ENCODE results near the gene F13A1. TPM values are rescaled to one million over a fixed set of nuclear protein-coding genes. Genes with fewer than 3 reads are reported as not detected.

Gene F13A1
- total RNA-seq, 1 donor from 2014 or later = 757 TPM

GRCh38 chr6:6195080-6195479 lies 125.4 kb downstream of the F13A1 start:
- DNase-seq (ENCODE audit: low read depth) = no peak

DNA sequence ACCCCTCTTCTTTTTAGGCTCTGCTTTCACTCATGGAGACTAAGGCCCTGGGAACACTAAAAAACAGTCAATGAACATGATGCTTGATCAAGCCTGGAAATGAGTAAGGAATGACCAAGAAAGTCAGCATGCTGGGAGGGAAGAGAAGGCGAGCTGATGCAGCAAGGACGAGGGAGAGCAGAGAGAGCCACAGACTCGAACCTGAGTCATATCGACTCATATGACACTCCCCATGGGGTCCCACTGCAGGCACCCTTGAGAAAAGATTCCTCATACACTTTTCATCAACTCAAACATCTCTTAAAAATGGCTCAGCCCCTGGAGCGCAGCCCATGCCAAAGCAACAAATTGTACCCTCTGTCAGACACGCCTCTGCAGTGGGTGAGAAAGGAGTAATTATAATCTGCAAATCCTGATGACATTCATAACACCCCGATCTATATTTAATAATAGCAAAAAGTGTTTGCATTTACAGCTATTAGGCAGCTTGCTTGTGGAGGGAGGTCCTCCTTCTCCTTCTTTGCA lies 127.2 kb downstream of the F13A1 start:
- no peak for DNase-seq (ENCODE audit: low read depth)

- DNase-seq (ENCODE audit: low read depth) = no peak
Measured at GRCh38 chr6:6191909-6192308, 128.6 kb downstream of the F13A1 start.

- DNase-seq (ENCODE audit: low read depth) = no peak
Measured at GRCh38 chr6:6191476-6191875, 129.0 kb downstream of the F13A1 start.

GRCh38 chr6:6180684-6181083 lies 139.8 kb downstream of the F13A1 start:
- DNase-seq (ENCODE audit: low read depth) = no peak

DNA sequence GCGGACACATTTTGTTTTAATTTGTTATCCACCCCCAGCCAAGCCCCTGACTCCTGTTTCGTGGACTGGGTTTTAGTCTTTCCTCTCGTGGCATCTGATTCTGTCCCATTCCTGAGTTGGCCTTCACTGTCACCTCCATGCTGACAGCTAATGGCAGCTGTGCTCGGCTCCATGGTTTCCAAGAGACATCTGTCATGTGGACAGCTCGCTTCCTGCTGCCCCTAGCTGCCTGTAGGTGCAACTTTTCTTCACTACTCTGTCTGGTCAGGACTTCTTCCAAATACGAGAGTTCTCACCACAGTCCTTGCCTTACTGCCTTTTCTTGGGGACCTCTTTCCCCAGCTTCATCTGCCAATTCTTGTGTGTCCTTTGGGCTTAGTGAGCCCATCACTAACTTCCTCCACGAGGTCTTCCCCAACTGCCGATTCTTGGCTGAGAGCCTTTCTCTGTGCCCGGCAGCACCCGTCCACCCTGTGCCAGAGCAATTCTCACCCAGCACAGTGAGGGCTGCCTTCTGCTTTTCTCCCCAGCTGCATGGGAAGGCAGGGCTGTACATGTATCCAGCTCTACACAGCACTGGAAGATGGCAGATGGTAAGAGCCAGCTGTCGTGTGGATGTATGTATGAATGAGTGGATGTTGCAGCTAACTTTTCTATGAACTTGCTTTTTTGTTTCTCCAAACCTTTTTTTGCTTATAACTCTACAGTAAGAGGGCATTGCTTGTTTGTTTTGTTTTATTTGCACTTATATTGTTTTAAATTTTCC lies 140.4 kb downstream of the F13A1 start:
- DNase-seq (ENCODE audit: low read depth) = peak; percentile 69

GRCh38 chr6:6178795-6179194 lies 141.7 kb downstream of the F13A1 start:
- DNase-seq (ENCODE audit: low read depth) = no peak

- no peak for DNase-seq (ENCODE audit: low read depth)
Measured at GRCh38 chr6:6177754-6178153, 142.7 kb downstream of the F13A1 start.

DNA sequence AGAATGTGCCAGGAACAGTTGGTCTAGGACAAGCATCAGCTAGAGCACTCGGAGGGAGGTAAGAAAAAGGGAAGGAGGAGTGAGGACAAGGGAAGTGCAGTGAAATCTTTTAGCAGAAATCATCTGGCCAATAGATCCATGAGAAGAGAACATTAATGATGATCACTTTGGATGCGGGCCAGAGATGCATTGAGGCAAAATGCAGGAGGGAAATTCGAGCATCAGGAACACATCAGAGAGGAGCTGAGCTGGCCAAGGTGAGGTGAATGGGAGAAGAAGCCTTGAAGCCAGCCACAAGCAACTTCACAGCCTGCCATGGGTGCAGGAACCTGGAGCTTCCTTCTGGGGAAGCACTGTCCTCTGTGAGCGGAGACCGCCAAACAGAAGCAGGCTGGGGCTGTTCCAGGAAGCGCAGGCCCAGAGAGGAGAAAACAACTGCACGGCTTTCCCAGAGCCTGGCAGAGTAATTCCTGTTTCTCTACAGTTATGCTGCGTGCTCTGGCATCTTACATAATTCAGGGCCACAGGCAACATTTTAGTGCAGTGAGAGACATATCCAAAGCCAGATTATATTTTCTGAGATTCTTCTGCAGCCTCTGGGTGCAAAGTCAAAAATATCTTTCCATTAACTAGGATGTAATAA lies 143.8 kb downstream of the F13A1 start:
- DNase-seq (ENCODE audit: low read depth) = no peak

DNA sequence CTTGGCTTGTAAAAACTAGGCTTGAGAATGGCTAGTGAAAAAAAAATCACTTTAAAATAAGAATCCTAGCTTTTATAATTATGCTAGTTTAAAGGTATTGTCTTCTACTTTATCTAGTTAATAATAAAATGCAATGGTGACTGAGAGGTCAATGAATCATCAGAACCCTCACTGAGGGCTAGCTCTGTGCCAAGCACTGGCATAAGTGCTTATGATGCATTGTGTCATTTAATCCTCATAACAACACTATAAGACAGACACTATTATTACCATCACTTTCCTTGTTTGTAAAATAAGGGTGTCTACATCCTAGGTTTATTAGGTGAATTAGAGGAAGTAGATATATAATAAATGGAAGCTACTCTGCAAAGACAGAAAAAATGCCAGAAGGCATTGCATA lies 144.3 kb downstream of the F13A1 start:
- no peak for DNase-seq (ENCODE audit: low read depth)

- DNase-seq (ENCODE audit: low read depth) = no peak
Measured at GRCh38 chr6:6169141-6169540, 151.3 kb downstream of the F13A1 start.

GRCh38 chr6:6166064-6166463 lies 154.4 kb downstream of the F13A1 start:
- DNase-seq (ENCODE audit: low read depth) = no peak

DNA sequence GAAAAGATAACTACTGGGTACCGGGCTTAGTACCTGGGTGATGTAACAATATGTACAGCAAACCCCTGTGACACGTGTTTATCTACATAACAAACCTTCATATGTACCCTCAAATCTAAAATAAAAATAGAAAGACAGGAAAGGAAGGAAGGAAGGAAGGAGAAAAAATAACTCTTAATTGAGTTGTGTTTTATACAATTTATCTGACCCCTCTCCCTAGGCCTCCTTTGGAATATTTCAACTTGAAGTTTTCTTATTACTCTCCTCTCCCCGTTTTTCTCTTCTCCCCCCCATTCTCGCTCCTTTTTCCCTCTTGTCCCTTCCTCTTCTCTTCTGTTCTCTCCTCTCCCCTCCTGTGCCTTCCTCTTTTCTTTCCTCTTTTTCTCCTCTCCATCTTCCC lies 156.1 kb downstream of the F13A1 start:
- no peak for DNase-seq (ENCODE audit: low read depth)

DNA sequence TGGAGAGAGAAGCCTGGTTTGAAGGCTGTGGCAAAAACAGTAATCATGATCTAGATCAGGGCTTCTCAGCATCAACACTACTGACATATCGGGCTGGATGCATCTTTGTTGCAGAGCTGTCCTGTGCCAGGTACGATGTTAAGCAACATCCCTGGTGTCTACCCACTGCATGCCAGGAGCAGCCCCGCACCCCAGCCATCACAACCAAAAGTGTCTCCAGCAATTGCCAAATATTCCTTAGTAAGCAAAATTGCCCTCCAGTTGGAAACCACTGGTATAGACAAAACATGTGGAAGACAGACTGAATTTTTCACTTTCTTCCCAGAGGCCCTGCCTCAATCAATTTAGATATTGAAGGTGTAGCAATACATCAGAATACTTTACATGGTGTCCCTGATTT lies 166.1 kb downstream of the F13A1 start:
- no peak for DNase-seq (ENCODE audit: low read depth)

DNA sequence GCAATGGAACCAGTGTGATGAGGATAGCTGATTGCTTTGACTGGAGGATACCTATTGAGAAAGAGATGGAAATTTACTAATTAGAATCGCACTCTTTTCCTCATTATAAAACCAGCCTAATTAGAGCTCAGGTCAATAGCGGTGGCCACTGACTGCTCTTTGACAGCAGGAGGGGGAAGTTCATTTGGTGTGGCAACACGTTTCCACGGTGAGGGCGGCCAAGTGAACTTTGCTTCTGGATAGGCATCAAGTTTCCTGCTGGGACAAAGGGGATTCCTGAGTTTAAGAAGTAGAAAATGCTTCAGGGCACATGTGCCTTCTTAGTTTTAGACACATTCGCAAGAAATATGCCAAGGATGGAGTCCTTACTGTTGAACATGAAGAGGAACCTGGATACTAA lies 168.4 kb downstream of the F13A1 start:
- DNase-seq (ENCODE audit: low read depth) = no peak

DNA sequence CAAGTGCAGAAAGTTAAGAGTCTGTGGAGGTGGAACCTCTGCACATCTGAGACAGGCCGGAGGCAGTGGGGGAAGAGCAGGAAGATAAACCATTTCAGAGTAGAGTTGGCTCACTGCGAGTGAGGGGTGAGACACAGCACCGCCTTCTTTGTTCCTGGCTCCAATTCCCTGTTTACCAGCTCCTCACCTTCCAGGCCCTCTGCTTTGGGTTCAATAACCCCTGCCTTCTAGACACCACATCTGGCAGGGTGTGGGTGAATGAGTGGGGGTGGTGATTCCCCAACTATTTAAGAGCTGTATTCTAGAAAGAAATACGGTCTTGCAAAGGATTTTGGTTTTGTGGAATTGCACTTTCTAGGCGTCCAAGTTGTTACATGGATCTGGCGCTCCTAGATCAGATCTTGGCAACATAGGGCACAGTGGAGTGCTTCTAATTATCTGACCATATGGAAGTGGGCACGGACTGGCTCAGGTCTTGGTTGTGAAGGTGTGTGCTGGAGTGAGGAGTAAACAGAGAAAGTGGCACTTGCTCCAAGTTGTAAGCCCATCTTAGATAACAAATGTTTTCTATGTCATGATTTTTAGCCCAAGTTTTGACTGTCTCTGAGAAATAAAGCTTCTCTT lies 172.2 kb downstream of the F13A1 start:
- no peak for DNase-seq (ENCODE audit: low read depth)

DNA sequence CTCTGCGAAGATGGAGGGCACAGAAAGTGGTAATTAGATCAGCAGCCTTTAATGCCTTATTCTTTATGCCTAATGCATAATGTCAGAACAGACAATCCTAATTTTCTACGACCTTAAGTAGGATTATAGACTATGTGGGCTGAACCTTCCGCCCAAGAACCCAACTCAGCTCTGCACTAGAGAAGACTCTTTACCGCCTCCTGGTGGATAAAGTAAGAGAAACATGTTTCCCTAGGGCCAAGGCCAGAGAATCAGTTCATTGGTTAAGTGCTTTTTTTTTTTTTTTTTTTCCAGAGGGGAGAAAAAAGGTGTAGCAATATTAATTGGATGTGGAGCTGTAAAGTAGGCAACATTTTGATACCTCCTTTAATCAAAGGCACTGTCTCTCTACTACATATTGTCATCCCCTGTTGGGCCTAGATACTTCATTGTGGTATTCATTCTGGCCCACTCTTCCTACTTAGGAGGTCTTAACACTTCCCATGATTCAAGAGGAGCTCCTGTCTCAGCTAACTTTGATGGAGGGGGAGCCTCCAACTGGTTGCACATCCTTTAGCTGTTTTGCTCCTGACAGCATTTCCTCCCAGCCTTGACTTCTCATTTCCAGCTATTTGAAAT lies 188.9 kb downstream of the F13A1 start:
- peak; percentile 43 for DNase-seq (ENCODE audit: low read depth)

GRCh38 chr6:6125495-6125894 lies 195.0 kb downstream of the F13A1 start:
- no peak for DNase-seq (ENCODE audit: low read depth)

DNA sequence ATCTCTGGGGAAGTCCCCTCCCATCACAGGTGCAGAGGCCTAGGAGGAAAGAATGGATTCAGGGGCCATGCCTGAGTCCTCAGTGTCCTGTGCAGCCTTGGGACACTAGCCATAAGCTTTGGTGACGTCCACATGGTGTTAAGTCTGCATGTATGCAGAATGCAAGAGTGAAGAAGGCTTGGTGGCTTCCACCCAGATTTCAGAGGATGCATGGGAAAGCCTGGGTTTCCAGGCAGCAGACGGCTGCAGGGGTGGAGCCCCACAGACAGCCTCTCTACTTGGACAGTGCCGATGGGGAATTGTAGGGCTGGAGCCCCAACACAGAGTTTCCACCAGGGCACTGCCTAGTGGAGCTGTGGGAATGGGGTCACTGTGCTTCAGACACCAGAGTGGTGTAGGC lies 196.7 kb downstream of the F13A1 start:
- DNase-seq (ENCODE audit: low read depth) = no peak

- no peak for DNase-seq (ENCODE audit: low read depth)
Measured at GRCh38 chr6:6121943-6122342, 198.5 kb downstream of the F13A1 start.

DNA sequence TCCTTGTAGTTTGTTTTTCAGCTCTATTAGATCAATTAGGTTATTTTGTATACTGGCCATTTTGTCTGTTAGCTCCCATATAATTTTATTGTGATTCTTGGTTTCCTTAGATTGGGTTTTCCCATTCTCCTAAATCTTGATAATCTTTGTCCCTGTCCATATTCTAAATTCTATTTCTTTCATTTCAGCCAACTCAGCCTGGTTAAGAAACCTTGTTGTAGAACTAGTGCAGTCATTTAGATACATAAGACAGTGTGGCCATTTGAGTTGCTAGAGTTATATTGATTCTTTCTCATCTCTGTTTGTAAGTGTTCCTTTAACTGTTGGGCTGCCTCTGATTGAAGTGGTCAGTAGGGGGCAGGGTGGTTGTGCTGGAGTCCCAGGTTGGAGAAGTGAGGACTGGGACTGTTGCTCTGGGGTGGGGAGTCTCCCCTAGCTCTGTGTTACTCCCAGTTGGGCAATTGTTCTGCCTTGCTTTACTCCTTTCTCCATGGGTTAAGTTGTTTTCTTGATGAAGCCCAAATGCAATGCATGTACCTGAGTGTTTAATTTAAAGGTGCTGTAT lies 214.9 kb downstream of the F13A1 start:
- DNase-seq (ENCODE audit: low read depth) = no peak
